IMR-90 (cell line): ENCODE measurements around the gene HMGCS2. TPM values are rescaled to one million over a fixed set of nuclear protein-coding genes. Genes with fewer than 3 reads are reported as not detected.

Source experiments
- ATAC-seq: fragments of 200-7000 bp; cut with Tn5 transposase; 2 replicates; pipeline ENCODE4 v1.9.1; 2020; ENCODE audit warnings: low read depth, mild to moderate bottlenecking, moderate library complexity
- BruUV-seq: library from RNA; stranded (reverse); fragments of 400-500 nt; replicated peaks from 2 replicates; lab custom pipeline; 2021; lab: Mats Ljungman, UMichigan
- CTCF ChIA-PET: fragments of 300-600 bp; formaldehyde crosslinking; extraction: SDS; loops from one replicate; lab custom pipeline; 2021; ENCODE audit warnings: antibody characterized with exemption; lab: Yijun Ruan, JAX
- POLR2A ChIA-PET: fragments of 300-600 bp; sonication (Branson Sonifier 250); formaldehyde crosslinking; loops from one replicate; lab custom pipeline; 2022; ENCODE audit warnings: antibody characterized with exemption; ENCODE audit not compliant: unreplicated experiment; lab: Charles Lee
- DNase-seq: peaks from one replicate; pipeline ENCODE4 v3.0.0; 2013
- H2AFZ ChIP-seq: replicated peaks from 2 replicates; pipeline ENCODE3; 2013; ENCODE audit warnings: low read length, mild to moderate bottlenecking; ENCODE audit not compliant: poor library complexity
- H2AK5ac ChIP-seq: 2 replicates; pipeline ENCODE4 v1.6.1; 2013; ENCODE audit warnings: low read depth, low read length, inconsistent platforms
- H2AK9ac ChIP-seq: replicated peaks from 2 replicates; pipeline ENCODE3; 2013; ENCODE audit warnings: mild to moderate bottlenecking, low read depth, low read length, moderate library complexity; ENCODE audit not compliant: poor library complexity
- H2BK120ac ChIP-seq: 2 replicates; pipeline ENCODE4 v1.6.1; 2013; ENCODE audit warnings: low read depth, low read length, inconsistent platforms
- H2BK15ac ChIP-seq: 3 replicates; pipeline ENCODE4 v1.6.1; 2013; ENCODE audit warnings: low read depth, low read length, inconsistent platforms
- H2BK20ac ChIP-seq: 2 replicates; pipeline ENCODE4 v1.6.1; 2013; ENCODE audit warnings: low read depth, mild to moderate bottlenecking, inconsistent platforms, low read length, moderate library complexity
- H2BK5ac ChIP-seq: 2 replicates; pipeline ENCODE4 v1.6.1; 2013; ENCODE audit warnings: mild to moderate bottlenecking, low read depth, low read length, inconsistent platforms; ENCODE audit not compliant: poor library complexity, severe bottlenecking
- H3K14ac ChIP-seq: replicated peaks from 2 replicates; pipeline ENCODE4 v1.6.1; 2013; ENCODE audit warnings: low read depth, low read length, inconsistent platforms
- H3K18ac ChIP-seq: 2 replicates; pipeline ENCODE4 v1.6.1; 2013; ENCODE audit warnings: low read depth, low read length, control low read depth
- H3K23ac ChIP-seq: 2 replicates; pipeline ENCODE4 v1.6.1; 2013; ENCODE audit warnings: low read depth, low read length, inconsistent platforms
- H3K27ac ChIP-seq: 2 replicates; pipeline ENCODE4 v1.5.1; 2013; ENCODE audit warnings: mild to moderate bottlenecking, control low read depth, low read length; ENCODE audit not compliant: insufficient read depth
- H3K27me3 ChIP-seq: 2 replicates; pipeline ENCODE4 v1.6.1; 2013; ENCODE audit warnings: low read length; ENCODE audit not compliant: control insufficient read depth, insufficient read depth
- H3K36me3 ChIP-seq: 2 replicates; pipeline ENCODE4 v1.6.1; 2013; ENCODE audit warnings: low read length, mixed read lengths; ENCODE audit not compliant: control insufficient read depth, insufficient read depth
- H3K4ac ChIP-seq: 2 replicates; pipeline ENCODE4 v1.6.1; 2013; ENCODE audit warnings: low read depth, low read length, inconsistent platforms
- H3K4me1 ChIP-seq: 2 replicates; pipeline ENCODE4 v1.6.1; 2013; ENCODE audit warnings: low read length, mixed read lengths; ENCODE audit not compliant: control insufficient read depth, insufficient read depth
- H3K4me2 ChIP-seq: 2 replicates; pipeline ENCODE4 v1.6.1; 2013; ENCODE audit warnings: low read depth, mild to moderate bottlenecking, control low read depth, low read length, moderate library complexity
- H3K4me3 ChIP-seq: 2 replicates; pipeline ENCODE4 v1.5.1; 2013; ENCODE audit warnings: low read depth, mild to moderate bottlenecking, control low read depth, low read length, moderate library complexity; ENCODE audit not compliant: insufficient read depth
- H3K56ac ChIP-seq: 2 replicates; pipeline ENCODE4 v1.6.1; 2013; ENCODE audit warnings: low read length, inconsistent platforms; ENCODE audit not compliant: insufficient read depth; ENCODE audit errors: extremely low read depth
- H3K79me1 ChIP-seq, 2 experiments: 2 replicates each; pipeline ENCODE4 v1.6.1; 2013; ENCODE audit warnings: low read length in 2 of 2, inconsistent platforms in 1 of 2, low read depth in 1 of 2
- H3K9ac ChIP-seq: 2 replicates; pipeline ENCODE4 v1.6.1; 2013; ENCODE audit warnings: low read depth, low read length, control low read depth
- H3K9me1 ChIP-seq: 2 replicates; pipeline ENCODE4 v1.6.1; 2013; ENCODE audit warnings: low read length, inconsistent platforms; ENCODE audit not compliant: insufficient read depth
- H3K9me3 ChIP-seq: 2 replicates; pipeline ENCODE4 v1.6.1; 2013; ENCODE audit warnings: low read length; ENCODE audit not compliant: control insufficient read depth, insufficient read depth
- H4K20me1 ChIP-seq: 2 replicates; pipeline ENCODE4 v1.6.1; 2013; ENCODE audit warnings: low read length, inconsistent platforms; ENCODE audit not compliant: insufficient read depth
- H4K5ac ChIP-seq: 2 replicates; pipeline ENCODE4 v1.6.1; 2013; ENCODE audit warnings: mild to moderate bottlenecking, low read depth, low read length, control low read depth
- H4K8ac ChIP-seq, 2 experiments: 2 replicates each; pipeline ENCODE4 v1.6.1; 2013; ENCODE audit warnings: low read depth in 2 of 2, low read length in 2 of 2, control low read depth in 1 of 2, inconsistent platforms in 1 of 2
- H4K91ac ChIP-seq: 2 replicates; pipeline ENCODE4 v1.6.1; 2013; ENCODE audit warnings: low read depth, low read length, inconsistent platforms; ENCODE audit not compliant: insufficient read depth
- BHLHE40 ChIP-seq: fragments of 150-350 bp; IDR thresholded peaks from 2 replicates; pipeline ENCODE4 v1.6.1; 2016; ENCODE audit warnings: mild to moderate bottlenecking, low read depth, low read length
- CTCF ChIP-seq: conservative IDR thresholded peaks from 2 replicates; pipeline ENCODE4 v1.5.1; 2012; ENCODE audit warnings: mild to moderate bottlenecking, low read depth, low read length, improper control_type of control experiment
- FOS ChIP-seq: fragments of 150-350 bp; IDR thresholded peaks from 2 replicates; pipeline ENCODE4 v1.6.1; 2016; ENCODE audit warnings: low read depth, low read length
- MAFK ChIP-seq: IDR thresholded peaks from 2 replicates; pipeline ENCODE4 v1.6.1; 2012; ENCODE audit warnings: low read depth, low read length, improper control_type of control experiment
- MAZ ChIP-seq: IDR thresholded peaks from 2 replicates; pipeline ENCODE4 v1.6.1; 2012; ENCODE audit warnings: low read depth, mild to moderate bottlenecking, low read length, improper control_type of control experiment, moderate library complexity, borderline replicate concordance
- MXI1 ChIP-seq: IDR thresholded peaks from 2 replicates; pipeline ENCODE4 v1.6.1; 2012; ENCODE audit warnings: low read depth, mild to moderate bottlenecking, low read length, moderate library complexity, borderline replicate concordance
- POLR2A ChIP-seq: IDR thresholded peaks from 2 replicates; pipeline ENCODE4 v1.6.1; 2012; ENCODE audit warnings: mild to moderate bottlenecking, low read depth, low read length
- RAD21 ChIP-seq: IDR thresholded peaks from 2 replicates; pipeline ENCODE4 v1.6.1; 2012; ENCODE audit warnings: low read length, improper control_type of control experiment
- RCOR1 ChIP-seq: IDR thresholded peaks from 2 replicates; pipeline ENCODE4 v1.6.1; 2012; ENCODE audit warnings: mild to moderate bottlenecking, low read length, improper control_type of control experiment; ENCODE audit not compliant: insufficient replicate concordance
- RFX5 ChIP-seq: IDR thresholded peaks from 2 replicates; pipeline ENCODE4 v1.8.0; 2012; ENCODE audit warnings: low read depth, mild to moderate bottlenecking, low read length, moderate library complexity
- SMC3 ChIP-seq: fragments of 150-350 bp; IDR thresholded peaks from 2 replicates; pipeline ENCODE4 v1.6.1; 2016; ENCODE audit warnings: low read depth, mild to moderate bottlenecking, antibody characterized with exemption, low read length, moderate library complexity
- USF2 ChIP-seq: fragments of 150-350 bp; IDR thresholded peaks from 2 replicates; pipeline ENCODE4 v1.6.1; 2017; ENCODE audit warnings: mild to moderate bottlenecking, antibody characterized with exemption, low read length, low read depth
- WGBS, 2 experiments: methylation state at CpG; one replicate each; pipeline versions ENCODE4 v1.1.5 to v1.1.7; 2013; ENCODE audit warnings: missing lambda C conversion rate in 2 of 2; ENCODE audit not compliant: insufficient read length in 1 of 2; ENCODE audit errors: extremely low coverage in 2 of 2; 5-methylcytosine and 5-hydroxymethylcytosine counted together
- dilution Hi-C: fragments of 300-500 bp; cut with HindIII; formaldehyde crosslinking; loops from one replicate; pipeline ENCODE4 v1.14.3; 2018; ENCODE audit warnings: low sequenced_read_pairs; ENCODE audit not compliant: unreplicated experiment
- in situ Hi-C: fragments of 300-500 bp; cut with MboI; formaldehyde crosslinking; loops from 3 replicates; pipeline ENCODE4 v1.14.3; 2019; ENCODE audit warnings: low sequenced_read_pairs, inconsistent platforms, mixed read lengths
- intact Hi-C: fragments of 100-400 bp; cut with micrococcal nuclease; formaldehyde crosslinking; loops from 2 replicates; pipeline ENCODE4 v1.10.0; 2022
- polyA plus RNA-seq, 3 experiments: library from polyadenylated mRNA; depleted of rRNA; stranded (reverse); fragments of >200 nt; gene quantifications; 2 replicates each; pipeline ENCODE4 v1.2.3, GENCODE V29; 2012; ENCODE audit warnings: low replicate concordance in 1 of 3
- total RNA-seq: library from RNA; depleted of rRNA; stranded (reverse); fragments of >200 nt; gene quantifications from 2 replicates; pipeline ENCODE4 v1.2.3, GENCODE V29; 2012
- TF ChIP-seq, protein P1 (sequence below): fragments of 150-350 bp; IDR thresholded peaks from 2 replicates; pipeline ENCODE4 v1.6.1; 2016; ENCODE audit warnings: low read depth, mild to moderate bottlenecking, low read length, moderate library complexity, borderline replicate concordance

HMGCS2 gene
- total and polyA plus RNA-seq, 2 of the 4 experiments (the other 2 are of a cell fraction): not detected

DNA sequence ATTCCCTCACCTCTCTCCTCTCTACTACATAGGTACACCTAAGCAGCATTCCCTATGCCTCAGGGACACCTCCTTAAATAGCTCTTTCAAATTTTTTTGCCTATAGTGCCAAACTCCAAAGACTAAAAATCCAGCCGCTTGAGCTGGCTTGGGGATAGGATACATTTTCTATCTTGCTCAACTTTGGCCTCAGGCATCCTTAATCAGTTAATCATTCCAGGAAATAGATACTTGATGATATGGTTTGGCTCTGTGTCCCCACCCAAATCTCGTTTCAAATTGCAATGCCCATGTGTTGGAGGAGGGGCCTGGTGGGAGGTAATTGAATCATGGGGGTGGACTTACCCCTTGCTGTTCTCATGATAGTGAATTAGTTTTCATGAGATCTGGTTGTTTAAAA lies 68.4 kb downstream of the HMGCS2 start:
- Histone ChIP-seq H4K91ac (no peak overlapping the region), H2AK5ac (no peak overlapping the region), H2AK9ac (no peak overlapping the region), H3K56ac (no peak overlapping the region), H2BK15ac (no peak overlapping the region), H3K9ac (no peak overlapping the region), H4K5ac (no peak overlapping the region), H3K27ac (no peak overlapping the region), H3K4ac (no peak overlapping the region), H2BK120ac (no peak overlapping the region), H3K14ac (no peak overlapping the region), H2BK5ac (no peak overlapping the region), H4K8ac (no peak overlapping the region), H3K18ac (no peak overlapping the region), H3K9me1 (no peaks in the 10 kb centered on the region), H3K79me1 (no peaks in the 10 kb centered on the region), H3K4me1 (no peaks in the 10 kb centered on the region), H3K27me3 (peaks cover 12% of the 10 kb centered on the region), H3K4me2 (no peak overlapping the region), H3K9me3 (peaks cover 7% of the 10 kb centered on the region), H2BK20ac (no peak overlapping the region), H2AFZ (no peak overlapping the region), H3K36me3 (no peaks in the 10 kb centered on the region), H3K23ac (no peak overlapping the region), H4K20me1 (no peaks in the 10 kb centered on the region), H3K4me3 (no peak overlapping the region)
- ATAC-seq: no peak
- no peak for TF ChIP-seq USF2
- TF ChIP-seq CTCF: no peak
- no peak for TF ChIP-seq MAZ
- TF ChIP-seq SMC3: no peak
- TF ChIP-seq, protein P1, sequence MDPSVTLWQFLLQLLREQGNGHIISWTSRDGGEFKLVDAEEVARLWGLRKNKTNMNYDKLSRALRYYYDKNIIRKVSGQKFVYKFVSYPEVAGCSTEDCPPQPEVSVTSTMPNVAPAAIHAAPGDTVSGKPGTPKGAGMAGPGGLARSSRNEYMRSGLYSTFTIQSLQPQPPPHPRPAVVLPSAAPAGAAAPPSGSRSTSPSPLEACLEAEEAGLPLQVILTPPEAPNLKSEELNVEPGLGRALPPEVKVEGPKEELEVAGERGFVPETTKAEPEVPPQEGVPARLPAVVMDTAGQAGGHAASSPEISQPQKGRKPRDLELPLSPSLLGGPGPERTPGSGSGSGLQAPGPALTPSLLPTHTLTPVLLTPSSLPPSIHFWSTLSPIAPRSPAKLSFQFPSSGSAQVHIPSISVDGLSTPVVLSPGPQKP: no peak
- TF ChIP-seq POLR2A: no peak
- no peak for TF ChIP-seq FOS
- no peak for TF ChIP-seq MAFK
- TF ChIP-seq RFX5: no peak
- no peak for TF ChIP-seq MXI1
- TF ChIP-seq RAD21: no peak
- TF ChIP-seq BHLHE40: no peak
- no peak for TF ChIP-seq RCOR1
- WGBS, 2 experiments: no CpG with 5 or more reads among the region's 2 CpGs
- no TSS peak for BruUV-seq
- no peak for DNase-seq
- dilution Hi-C loops: no loop called here
- POLR2A ChIA-PET: no interaction called here
- in situ Hi-C loops: no loop called here
- CTCF ChIA-PET: no interaction called here
- intact Hi-C loops: no loop called here
